CD1c-positive myeloid dendritic cell (primary cell): Measurements from ENCODE around the gene GPR39.

ENCODE experiments used
- DNase-seq: peaks from one replicate; pipeline ENCODE4 v3.0.0-alpha.2; 2016; ENCODE audit errors: extremely low spot score

GPR39 gene

GRCh38 chr2:132599556-132599955, 183.0 kb downstream of the GPR39 start:
- DNase-seq = no peak

- no peak for DNase-seq
Measured at GRCh38 chr2:132604561-132604960, 188.0 kb downstream of the GPR39 start.

GRCh38 chr2:132605236-132606180, 188.9 kb downstream of the GPR39 start:
- DNase-seq = no peak

GRCh38 chr2:132606649-132607048, 190.0 kb downstream of the GPR39 start:
- no peak for DNase-seq

GRCh38 chr2:132607426-132608090, 191.0 kb downstream of the GPR39 start:
- DNase-seq = no peak

- DNase-seq = no peak
Measured at GRCh38 chr2:132608311-132608710, 191.7 kb downstream of the GPR39 start.

- no peak for DNase-seq
Measured at GRCh38 chr2:132609101-132609890, 192.7 kb downstream of the GPR39 start.

GRCh38 chr2:132611719-132612118, 195.1 kb downstream of the GPR39 start:
- DNase-seq = no peak

GRCh38 chr2:132615329-132616085, 198.9 kb downstream of the GPR39 start:
- DNase-seq = no peak

- DNase-seq = no peak
Measured at GRCh38 chr2:132617989-132618388, 201.4 kb downstream of the GPR39 start.

GRCh38 chr2:132618734-132619133, 202.1 kb downstream of the GPR39 start:
- no peak for DNase-seq

GRCh38 chr2:132620115-132620514, 203.5 kb downstream of the GPR39 start:
- no peak for DNase-seq

- DNase-seq = no peak
Measured at GRCh38 chr2:132621131-132621875, 204.7 kb downstream of the GPR39 start.

- no peak for DNase-seq
Measured at GRCh38 chr2:132623096-132623839, 206.7 kb downstream of the GPR39 start.

GRCh38 chr2:132627536-132627935, 210.9 kb downstream of the GPR39 start:
- DNase-seq = no peak

GRCh38 chr2:132632000-132632649, 215.5 kb downstream of the GPR39 start:
- DNase-seq = no peak

- DNase-seq = no peak
Measured at GRCh38 chr2:132633635-132634034, 217.0 kb downstream of the GPR39 start.

- no peak for DNase-seq
Measured at GRCh38 chr2:132636346-132636745, 219.7 kb downstream of the GPR39 start.

GRCh38 chr2:132638313-132639040, 221.9 kb downstream of the GPR39 start:
- DNase-seq = no peak
